GM12878 (cell line): ENCODE measurements around the gene PFKP. TPM values are rescaled to one million over a fixed set of nuclear protein-coding genes. Genes with fewer than 3 reads are reported as not detected.

Source experiments
- ATAC-seq: fragments of 200-7000 bp; cut with Tn5 transposase; 3 replicates; pipeline ENCODE4 v1.9.1; 2020; ENCODE audit warnings: mild to moderate bottlenecking, moderate library complexity
- BruUV-seq: library from RNA; stranded (reverse); fragments of 400-500 nt; replicated peaks from 2 replicates; lab custom pipeline; 2021; lab: Mats Ljungman, UMichigan
- CTCF ChIA-PET: fragments of 300-600 bp; sonication (Branson Sonifier 250); formaldehyde crosslinking; extraction: SDS; loops from one replicate; lab custom pipeline; 2021; ENCODE audit warnings: inconsistent platforms; lab: Yijun Ruan, JAX
- POLR2A ChIA-PET: fragments of 350-600 bp; formaldehyde crosslinking; extraction: SDS; loops from one replicate; lab custom pipeline; 2021; ENCODE audit warnings: inconsistent platforms; lab: Charles Lee
- RAD21 ChIA-PET: fragments of 300-600 bp; sonication (Branson Sonifier 250); formaldehyde crosslinking; loops from one replicate; lab custom pipeline; 2023; ENCODE audit warnings: antibody characterized with exemption; ENCODE audit not compliant: unreplicated experiment; lab: Charles Lee
- SMC1A ChIA-PET: fragments of 300-600 bp; sonication (Branson Sonifier 250); formaldehyde crosslinking; loops from one replicate; lab custom pipeline; 2023; ENCODE audit not compliant: unreplicated experiment, uncharacterized antibody; lab: Charles Lee
- DNase-seq: peaks from one replicate; pipeline ENCODE4 v3.0.0-alpha.2; 2011; ENCODE audit warnings: low read depth, low spot score
- FAIRE-seq: peaks from 3 replicates; lab custom pipeline; 2011; peaks lifted over from hg19 to GRCh38; lab: Jason Lieb, UNC
- H2AFZ ChIP-seq: 2 replicates; pipeline ENCODE4 v1.6.0; 2011; ENCODE audit warnings: low read depth, low read length, control low read depth; ENCODE audit not compliant: control insufficient read depth
- H3K27ac ChIP-seq: 2 replicates; pipeline ENCODE4 v1.5.1; 2011; ENCODE audit warnings: control low read depth; ENCODE audit not compliant: control insufficient read depth, insufficient read depth
- H3K27me3 ChIP-seq, 2 experiments: replicated peaks in 1 of 2; 2 replicates each; pipeline versions ENCODE4 v1.6.0 to v1.6.1; 2011; ENCODE audit warnings: low read length in 1 of 2; ENCODE audit not compliant: control insufficient read depth in 2 of 2, insufficient read depth in 2 of 2
- H3K36me3 ChIP-seq, 2 experiments: 2 replicates each; pipeline ENCODE4 v1.5.1; 2011; ENCODE audit warnings: low read length in 1 of 2; ENCODE audit not compliant: control insufficient read depth in 2 of 2, insufficient read depth in 2 of 2
- H3K4me1 ChIP-seq: 2 replicates; pipeline ENCODE4 v1.6.1; 2011; ENCODE audit warnings: mild to moderate bottlenecking, low read length, moderate library complexity, mixed read lengths; ENCODE audit not compliant: control insufficient read depth, insufficient read depth
- H3K4me2 ChIP-seq: 2 replicates; pipeline ENCODE4 v1.6.0; 2011; ENCODE audit warnings: control low read depth; ENCODE audit not compliant: control insufficient read depth, insufficient read depth
- H3K4me3 ChIP-seq: fragments of 200-600 bp; sonication (generic); 2 replicates; pipeline ENCODE4 v1.5.1; 2016
- H3K79me2 ChIP-seq: 2 replicates; pipeline ENCODE4 v1.6.0; 2011; ENCODE audit warnings: low read length; ENCODE audit not compliant: control insufficient read depth, insufficient read depth
- H3K9ac ChIP-seq: 2 replicates; pipeline ENCODE4 v1.8.0; 2011; ENCODE audit warnings: low read length, control low read depth, mixed read lengths; ENCODE audit not compliant: control insufficient read depth, insufficient read depth
- H3K9me3 ChIP-seq: replicated peaks from 3 replicates; pipeline ENCODE4 v1.5.1; 2011; ENCODE audit warnings: mild to moderate bottlenecking, low read length; ENCODE audit not compliant: control insufficient read depth, insufficient read depth
- H4K20me1 ChIP-seq: 2 replicates; pipeline ENCODE4 v1.6.0; 2011; ENCODE audit not compliant: control insufficient read depth, insufficient read depth
- ATF2 ChIP-seq: IDR thresholded peaks from 2 replicates; pipeline ENCODE4 v1.6.1; 2012; ENCODE audit warnings: low read length, inconsistent platforms
- BACH1 ChIP-seq: fragments of 450-650 bp; IDR thresholded peaks from 2 replicates; pipeline ENCODE4 v1.6.1; 2017; ENCODE audit warnings: mild to moderate bottlenecking, borderline replicate concordance
- EGR1 ChIP-seq, 2 experiments: IDR thresholded peaks; 1 replicate in 1 of 2; 2 replicates in 1 of 2; pipeline ENCODE4 v1.6.1; 2011 to 2012; ENCODE audit warnings: low read depth in 2 of 2, low read length in 2 of 2, borderline replicate concordance in 1 of 2, mild to moderate bottlenecking in 1 of 2, moderate library complexity in 1 of 2
- ELK1 ChIP-seq: IDR thresholded peaks from 2 replicates; pipeline ENCODE4 v1.6.1; 2012; ENCODE audit warnings: low read depth, low read length, improper control_type of control experiment
- MAX ChIP-seq: IDR thresholded peaks from 2 replicates; pipeline ENCODE4 v1.6.1; 2012; ENCODE audit warnings: low read depth, low read length, improper control_type of control experiment
- NFYA ChIP-seq: IDR thresholded peaks from 2 replicates; pipeline ENCODE4 v1.6.1; 2011; ENCODE audit warnings: low read depth, mild to moderate bottlenecking, low read length, improper control_type of control experiment, borderline replicate concordance
- SIX5 ChIP-seq: IDR thresholded peaks from 2 replicates; pipeline ENCODE4 v1.6.1; 2011; ENCODE audit warnings: mild to moderate bottlenecking, low read depth, low read length, moderate library complexity; ENCODE audit not compliant: severe bottlenecking
- SREBF1 ChIP-seq: IDR thresholded peaks from 2 replicates; pipeline ENCODE4 v1.6.1; 2012; ENCODE audit warnings: mild to moderate bottlenecking, low read length
- TAF1 ChIP-seq: IDR thresholded peaks from 2 replicates; pipeline ENCODE4 v1.6.1; 2011; ENCODE audit warnings: mild to moderate bottlenecking, low read depth, low read length, borderline replicate concordance
- TARDBP ChIP-seq: IDR thresholded peaks from 2 replicates; pipeline ENCODE4 v1.6.1; 2016; ENCODE audit warnings: borderline replicate concordance
- ZBTB11 ChIP-seq: fragments of 450-650 bp; formaldehyde crosslinking; IDR thresholded peaks from 2 replicates; pipeline ENCODE4 v1.5.0; 2022; ENCODE audit warnings: mild to moderate bottlenecking, missing genetic modification characterization
- ZNF592 ChIP-seq: fragments of 450-650 bp; IDR thresholded peaks from 2 replicates; pipeline ENCODE4 v1.6.1; 2017; ENCODE audit warnings: mild to moderate bottlenecking, moderate library complexity
- WGBS: methylation state at CpG from one replicate; pipeline ENCODE4 v1.1.6; 2016; ENCODE audit warnings: low lambda C conversion rate; ENCODE audit not compliant: insufficient replicate concordance, insufficient coverage; ENCODE audit errors: missing lambda C conversion rate; 5-methylcytosine and 5-hydroxymethylcytosine counted together
- in situ Hi-C: fragments of 300-500 bp; cut with MboI; formaldehyde crosslinking; loops from 9 replicates; pipeline ENCODE4 v1.14.3; 2018; ENCODE audit warnings: mixed read lengths
- intact Hi-C: fragments of 100-400 bp; cut with micrococcal nuclease; formaldehyde crosslinking; loops from one replicate; pipeline ENCODE4 v1.14.2; 2022; ENCODE audit not compliant: unreplicated experiment
- polyA plus RNA-seq, 11 experiments: library from polyadenylated mRNA; depleted of rRNA in 4 of 11; unstranded in 6 of 11; stranded (reverse) in 5 of 11; fragments of >200 nt; fragmentation: Nextera tagmentation in 4 of 11; fragmentation: Illumina TruSeq in 1 of 11; extraction: Ambion mirVana in 4 of 11; extraction: Trizol in 1 of 11; gene quantifications; 1 replicate in 1 of 11; 2 replicates in 10 of 11; pipeline versions ENCODE4 v1.2.1 to v1.2.3, GENCODE V29; 2011 to 2016; ENCODE audit warnings: inconsistent platforms in 2 of 11, missing spikeins in 2 of 11, low read depth in 1 of 11
- total RNA-seq, 4 experiments: library from RNA; depleted of rRNA in 3 of 4; stranded (reverse); fragments of >200 nt in 3 of 4; fragmentation: Illumina TruSeq in 1 of 4; extraction: Trizol in 1 of 4; gene quantifications; 2 replicates each; pipeline versions ENCODE4 v1.2.1 to v1.2.3, GENCODE V29; 2013 to 2021

The PFKP gene
- total and polyA plus RNA-seq, 10 of the 15 experiments (the other 5 are each of a cell fraction or from before 2014, with no cell fraction given), result 27.0 to 145 (median 95.7) TPM

- H3K27me3 ChIP-seq, result no peaks in the 10 kb centered on the region
- no peak overlapping the region for H3K9ac ChIP-seq
- H3K4me2 ChIP-seq, result no peak overlapping the region
- H3K79me2 ChIP-seq, result peaks cover 42% of the 10 kb centered on the region
- FAIRE-seq (no peak), DNase-seq (no peak), ATAC-seq (no peak)
- H3K4me1 ChIP-seq, result peaks cover 16% of the 10 kb centered on the region
- no peaks in the 10 kb centered on the region for H3K9me3 ChIP-seq
- no peaks in the 10 kb centered on the region; the same call in 1 of the 2 replicates for H4K20me1 ChIP-seq
- peaks cover 21 to 40% of the 10 kb centered on the region in 2 experiments for H3K36me3 ChIP-seq
- ChIA-PET POLR2A (no interaction called here), SMC1A (no interaction called here), CTCF (no interaction called here), RAD21 (no interaction called here)
- no peak overlapping the region for H2AFZ ChIP-seq
- H3K4me3 ChIP-seq, result no peak overlapping the region
- BruUV-seq, result no TSS peak
- no peak overlapping the region for H3K27ac ChIP-seq
- in situ Hi-C loops (no loop called here), intact Hi-C loops (no loop called here)
- WGBS, result 70% methylated on average over 9 of the region's 9 CpGs
- TF ChIP-seq NFYA, result no peak
- no peak for TF ChIP-seq ELK1
- TF ChIP-seq TAF1, result no peak
- no peak for TF ChIP-seq ZNF592
- no peak for TF ChIP-seq EGR1 (IDR thresholded peaks at IDR 0.05; ENCODE audit: borderline replicate concordance in 1 of 2, low read depth in 2 of 2, low read length in 2 of 2)
- no peak for TF ChIP-seq BACH1
- no peak for TF ChIP-seq ZBTB11 (CRISPR knock-in tag)
- no peak for TF ChIP-seq SIX5
- no peak for TF ChIP-seq MAX
- TF ChIP-seq ATF2, result no peak
- no peak for TF ChIP-seq SREBF1
- TF ChIP-seq TARDBP, result no peak
Observed at GRCh38 chr10:3097160-3097559, 29.8 kb downstream of the PFKP start.
